CD4-positive, alpha-beta T cell treated with Interleukin-6 for 4 hours (primary cell): Measurements from ENCODE around the gene MYO5B.
A peak's percentile ranks its signal among the peaks of the same experiment; 100 is the strongest.

Source experiments
- DNase-seq: peaks from one replicate; pipeline ENCODE4 v3.0.0-alpha.2; 2020; ENCODE audit warnings: mixed read lengths

Gene MYO5B

DNA sequence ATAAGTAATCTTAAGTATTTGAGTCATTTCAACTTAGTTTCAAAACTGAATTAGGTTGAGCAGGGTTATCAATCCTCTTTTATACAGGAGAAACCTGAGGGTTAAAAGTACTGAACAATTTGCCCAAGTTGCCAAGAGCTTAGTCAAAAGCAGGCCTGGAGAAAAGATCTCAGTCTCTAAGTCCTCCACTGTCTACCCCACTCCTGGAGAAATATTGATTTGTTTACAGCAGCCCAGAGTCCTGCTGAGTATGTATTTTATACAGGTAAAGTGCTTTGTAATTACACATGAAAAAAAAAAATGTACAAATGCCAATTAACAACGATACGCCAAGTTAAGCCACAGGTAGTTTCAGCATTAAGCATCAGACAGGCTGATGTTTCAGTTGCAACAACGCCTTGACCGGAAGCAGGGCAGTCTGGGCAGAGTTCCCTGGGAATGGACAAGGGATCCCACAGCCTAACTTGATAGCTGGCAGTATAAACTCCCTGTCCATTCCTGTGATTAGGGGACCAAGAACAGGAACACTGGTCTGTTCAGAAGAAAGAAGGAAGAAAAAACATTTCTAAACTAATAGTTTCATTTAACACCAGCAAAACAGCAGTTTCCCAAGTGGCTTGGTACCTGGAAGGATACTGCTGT lies 132.9 kb downstream of the MYO5B start:
- DNase-seq: no peak

DNA sequence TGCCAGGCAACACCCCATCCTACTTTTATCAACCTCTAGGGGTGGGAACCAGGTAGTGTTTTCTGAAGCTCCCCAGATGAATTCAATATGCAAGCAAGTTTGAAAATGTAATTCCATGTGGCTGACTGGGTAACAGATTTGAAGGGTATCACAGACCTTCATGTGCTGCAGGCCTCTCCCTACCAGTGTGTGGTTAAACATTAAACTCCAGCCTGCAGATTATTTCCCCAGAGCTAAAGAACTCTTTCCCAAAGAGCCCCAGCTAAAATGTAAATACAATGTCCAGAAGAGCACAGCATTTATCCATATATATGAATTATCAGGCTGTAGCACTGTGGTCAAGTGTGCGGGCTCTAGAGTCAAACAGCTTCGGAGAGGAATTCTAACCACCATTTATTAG lies 134.1 kb downstream of the MYO5B start:
- DNase-seq: no peak

DNA sequence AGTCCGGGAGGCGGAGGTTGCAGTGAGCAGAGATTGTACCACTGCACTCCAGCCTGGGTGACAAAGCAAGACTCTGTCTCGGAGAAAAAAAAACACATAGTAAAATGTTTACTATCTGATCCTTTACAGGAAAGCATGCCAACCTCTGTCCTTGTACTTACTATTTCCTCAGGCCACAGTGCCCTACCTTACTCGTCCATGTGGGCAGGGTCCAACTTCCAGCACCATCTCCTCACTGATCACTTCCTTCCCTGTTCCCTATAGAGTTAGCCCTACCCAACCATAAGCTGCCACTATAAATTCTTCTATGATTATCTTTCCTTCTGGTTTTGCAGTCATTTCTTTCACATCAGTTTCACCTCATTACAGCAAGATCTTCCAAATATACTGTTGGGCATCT lies 136.2 kb downstream of the MYO5B start:
- no peak for DNase-seq

DNA sequence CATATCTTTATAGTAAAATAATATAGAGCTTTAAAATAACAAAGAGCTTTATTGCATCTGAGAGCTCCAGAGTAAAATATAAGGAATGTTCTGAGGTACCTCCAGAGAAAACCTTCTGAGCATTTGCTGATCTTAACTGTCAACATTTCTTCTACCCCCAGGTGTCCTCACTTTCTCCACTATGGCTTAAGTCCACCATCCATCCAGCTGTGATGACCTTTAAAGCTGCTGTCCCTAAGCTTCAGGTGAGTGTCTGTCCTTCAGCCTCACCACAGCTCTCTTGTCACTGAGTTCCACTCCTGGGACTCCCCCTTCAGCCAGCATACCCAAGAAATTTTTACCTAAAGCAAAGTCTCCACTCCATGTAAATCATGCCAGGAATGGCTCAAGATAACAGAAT lies 137.9 kb downstream of the MYO5B start:
- no peak for DNase-seq

DNA sequence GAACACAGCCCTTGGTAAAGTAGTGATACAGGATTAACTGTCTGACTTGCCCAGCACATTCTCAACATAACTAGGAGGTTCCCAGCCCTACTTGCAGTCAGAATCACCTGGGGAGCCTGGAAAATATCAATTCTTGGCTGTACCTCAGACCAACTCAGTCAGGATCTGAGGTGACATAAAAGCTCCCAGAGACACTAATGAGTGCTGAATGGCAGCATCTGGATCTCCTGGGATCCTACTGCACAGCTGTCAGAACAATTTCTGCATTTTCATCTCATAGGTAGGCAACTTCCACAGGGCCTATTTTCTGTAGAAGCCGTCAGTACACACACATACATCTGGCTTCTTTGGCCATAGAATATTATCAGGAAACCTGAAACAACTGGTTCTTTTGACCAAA lies 138.8 kb downstream of the MYO5B start:
- DNase-seq: no peak

DNA sequence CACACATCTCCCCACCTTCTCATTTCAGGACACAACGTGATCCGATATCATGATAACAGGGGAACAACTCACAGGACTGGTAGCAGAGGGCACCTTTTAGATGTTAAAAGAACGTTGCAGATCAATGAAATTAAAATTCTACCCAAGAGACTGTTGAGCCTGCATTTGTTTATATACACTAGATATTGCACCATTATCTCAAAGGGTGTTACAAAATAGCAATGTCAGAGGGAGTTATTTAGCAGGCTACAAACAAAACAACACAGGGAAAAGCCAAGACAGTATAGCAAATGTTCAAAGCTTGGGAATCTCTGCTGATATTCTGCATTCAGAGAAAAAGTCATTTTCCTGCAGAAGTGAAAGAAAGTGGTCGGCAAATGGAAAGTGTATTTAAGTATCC lies 139.5 kb downstream of the MYO5B start:
- no peak for DNase-seq

DNA sequence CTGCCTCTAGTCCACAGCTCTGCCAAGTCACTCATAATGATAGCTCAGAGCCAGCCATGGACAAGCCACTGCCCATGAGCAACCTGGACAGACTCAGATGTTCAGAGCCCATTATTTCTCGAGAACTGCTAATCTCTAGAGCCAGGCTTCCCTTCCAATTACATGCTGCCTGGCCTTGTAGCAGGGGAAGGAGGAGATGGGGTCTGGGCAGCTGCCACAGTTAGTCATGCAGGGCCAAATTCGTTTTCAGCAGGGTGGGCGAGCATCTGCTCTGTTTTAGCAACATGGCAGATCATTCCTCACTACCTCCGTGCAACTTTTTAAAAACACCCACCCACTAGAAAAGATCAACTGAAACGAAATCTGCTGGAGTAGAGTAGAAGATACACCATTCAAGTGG lies 141.8 kb downstream of the MYO5B start:
- no peak for DNase-seq

DNA sequence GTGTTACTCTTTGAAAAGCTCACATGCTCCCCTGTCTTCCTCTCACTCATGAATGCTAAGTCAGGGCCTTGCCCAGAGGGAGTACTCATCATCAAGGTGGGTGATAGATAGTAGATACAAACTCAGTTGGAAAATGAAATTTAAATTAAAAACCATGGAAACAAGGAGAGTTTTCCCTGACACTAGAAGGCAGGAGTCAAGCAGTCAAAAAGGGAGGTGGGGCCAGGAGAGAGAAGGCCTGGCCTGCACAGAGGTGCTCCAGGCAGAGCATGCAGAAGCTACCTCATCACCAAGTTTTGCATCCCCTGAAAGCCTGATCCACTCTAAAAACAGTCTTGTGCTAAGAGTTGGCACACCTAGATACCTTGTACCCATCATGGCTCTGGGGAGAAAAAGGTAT lies 143.7 kb downstream of the MYO5B start:
- no peak for DNase-seq

DNA sequence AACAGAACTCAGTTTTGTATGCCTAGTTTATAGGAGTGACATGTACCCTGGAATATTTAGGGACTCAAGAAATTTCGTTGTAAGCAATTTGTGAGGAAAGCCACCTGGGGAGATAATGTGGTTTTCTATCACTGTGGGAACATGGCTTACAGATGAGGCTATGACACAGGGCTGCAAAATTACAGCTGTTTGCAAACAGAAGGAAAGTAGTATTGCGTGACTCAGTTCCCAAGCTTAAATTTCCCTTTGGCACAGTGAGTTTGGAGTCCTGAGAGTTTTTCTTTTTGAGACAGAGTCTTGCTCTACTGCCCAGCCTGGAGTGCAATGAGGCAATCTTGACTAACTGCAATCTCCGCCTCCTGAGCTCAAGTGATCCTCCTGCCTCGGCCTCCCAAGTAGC lies 149.8 kb downstream of the MYO5B start:
- no peak for DNase-seq

DNA sequence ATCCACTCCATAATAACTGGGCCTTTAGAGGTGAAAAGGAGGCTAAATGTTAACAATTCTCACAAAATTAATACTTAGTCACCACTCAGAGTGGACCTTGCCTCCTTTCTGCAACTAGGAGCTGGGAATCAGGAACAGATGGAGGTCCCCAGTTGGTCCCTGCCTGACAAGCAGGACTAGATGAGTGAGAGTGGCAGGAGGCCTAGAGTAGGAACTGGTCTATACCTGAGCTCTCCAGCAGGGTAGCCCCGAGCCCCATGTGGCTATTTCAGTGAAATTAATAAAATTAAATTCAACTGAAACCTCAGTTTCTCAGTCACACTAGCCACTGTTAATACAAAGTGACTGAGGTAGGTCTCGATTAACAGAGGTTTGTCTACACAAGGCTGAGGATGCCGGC lies 150.5 kb downstream of the MYO5B start:
- DNase-seq: no peak

DNA sequence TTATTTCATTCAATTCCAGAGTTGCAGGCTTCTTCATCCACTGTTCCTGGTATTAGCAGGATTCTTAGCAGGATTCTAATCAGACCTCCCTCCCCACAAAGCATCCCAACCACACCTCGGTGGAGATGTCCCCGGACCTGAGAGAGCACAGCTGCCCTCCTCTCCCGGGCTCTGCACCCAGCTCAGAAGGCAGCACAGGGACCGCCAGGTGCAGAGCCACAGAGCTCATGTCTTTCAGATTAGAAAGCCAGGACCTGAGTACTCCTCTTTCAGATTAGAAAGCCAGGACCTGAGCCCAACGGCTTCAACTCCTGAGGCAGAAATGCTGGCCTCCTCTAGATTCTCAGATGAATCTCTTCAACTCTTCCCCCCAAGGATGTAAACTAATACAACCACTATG lies 152.3 kb downstream of the MYO5B start:
- no peak for DNase-seq

DNA sequence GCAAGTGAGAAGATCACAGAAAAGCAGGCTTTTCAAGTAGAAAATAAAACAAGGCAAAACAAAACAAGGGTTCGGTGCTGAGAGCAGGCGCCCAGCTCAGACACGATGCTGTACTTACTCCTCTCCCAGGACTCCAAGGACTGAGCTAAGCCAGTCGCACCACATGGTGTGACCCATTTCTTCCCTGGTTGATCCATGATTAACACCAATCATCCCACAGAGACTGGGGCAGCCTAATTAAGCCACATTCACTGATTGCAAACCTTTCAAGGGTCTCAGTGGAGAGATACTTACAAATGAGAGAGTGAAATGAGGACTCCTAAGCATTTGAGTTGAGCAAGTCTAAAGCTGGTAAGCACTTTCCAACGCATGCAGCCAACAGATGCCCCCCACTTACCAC lies 155.2 kb downstream of the MYO5B start:
- DNase-seq: no peak

DNA sequence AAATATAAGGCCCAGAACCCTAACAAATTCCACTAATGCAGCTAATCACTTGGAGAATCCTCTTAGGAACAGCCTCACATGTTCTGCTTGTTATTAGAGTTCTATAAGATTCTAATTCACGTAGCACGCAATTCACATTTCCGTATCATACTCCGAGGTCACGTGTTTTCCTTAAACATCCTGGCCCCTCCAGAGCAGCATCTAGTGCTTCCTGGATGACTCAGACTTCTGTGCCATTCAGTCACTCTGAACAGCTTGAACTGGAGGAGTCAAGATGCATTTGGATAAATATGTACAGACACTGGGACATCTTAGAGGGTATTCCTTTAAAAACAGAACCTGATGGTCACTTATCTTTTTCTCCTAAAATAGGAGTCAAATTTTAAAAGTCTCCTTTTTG lies 156.5 kb downstream of the MYO5B start:
- DNase-seq: peak; percentile 2

DNA sequence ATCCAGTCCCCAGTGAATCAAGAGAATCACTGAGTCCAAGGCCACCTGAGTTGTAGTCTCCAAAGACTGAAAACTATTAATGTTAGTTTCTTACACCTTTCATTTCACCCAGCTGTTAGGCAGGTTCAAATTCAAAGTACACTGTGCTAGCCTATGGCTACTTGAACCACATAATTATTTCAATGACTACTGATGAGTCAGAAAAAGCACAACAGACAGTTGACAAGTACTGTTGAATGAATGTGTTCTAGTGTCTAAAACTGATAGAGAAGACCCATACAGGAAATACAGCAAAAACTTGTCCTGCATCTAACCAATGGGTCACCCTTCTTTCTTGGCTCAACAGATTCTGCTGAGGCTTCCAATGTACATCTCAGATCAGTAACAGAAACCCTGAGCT lies 160.9 kb downstream of the MYO5B start:
- no peak for DNase-seq

DNA sequence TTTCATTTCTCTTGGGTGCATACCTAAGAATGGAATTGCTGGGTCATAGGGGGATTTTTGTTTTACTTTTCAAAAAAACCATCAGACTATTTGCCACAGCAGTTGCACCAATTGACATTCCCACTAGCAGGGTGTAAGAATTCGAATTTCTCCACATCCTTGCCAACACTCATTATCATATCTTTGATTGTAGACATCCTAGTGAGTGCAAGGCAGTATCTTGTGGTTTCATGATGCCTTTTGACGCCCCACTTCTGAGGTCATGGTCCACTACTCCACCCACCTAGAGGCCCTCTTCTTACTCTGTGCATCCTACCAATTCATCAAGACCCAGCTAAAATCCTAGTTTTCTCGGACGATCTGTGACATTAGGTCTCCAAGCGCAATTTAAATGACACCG lies 161.9 kb downstream of the MYO5B start:
- no peak for DNase-seq

DNA sequence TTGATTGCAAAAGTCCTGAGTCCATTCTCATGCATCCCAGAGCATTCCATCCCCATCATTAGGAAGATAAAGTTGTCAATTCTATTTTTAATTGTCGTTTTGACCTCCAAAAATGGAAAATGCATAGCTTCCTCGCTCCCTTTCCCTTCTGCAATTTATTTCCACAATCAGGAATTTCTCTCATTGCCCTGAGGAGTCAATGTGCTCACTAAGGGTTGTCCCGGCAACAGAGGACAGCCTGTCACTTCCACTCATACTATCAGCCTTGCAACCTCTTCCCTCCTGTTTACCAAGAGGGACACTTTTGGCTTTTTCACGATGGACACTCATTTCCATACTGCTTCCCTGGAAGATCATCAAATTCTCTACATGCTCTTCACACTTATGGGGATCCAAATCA lies 164.8 kb downstream of the MYO5B start:
- no peak for DNase-seq

DNA sequence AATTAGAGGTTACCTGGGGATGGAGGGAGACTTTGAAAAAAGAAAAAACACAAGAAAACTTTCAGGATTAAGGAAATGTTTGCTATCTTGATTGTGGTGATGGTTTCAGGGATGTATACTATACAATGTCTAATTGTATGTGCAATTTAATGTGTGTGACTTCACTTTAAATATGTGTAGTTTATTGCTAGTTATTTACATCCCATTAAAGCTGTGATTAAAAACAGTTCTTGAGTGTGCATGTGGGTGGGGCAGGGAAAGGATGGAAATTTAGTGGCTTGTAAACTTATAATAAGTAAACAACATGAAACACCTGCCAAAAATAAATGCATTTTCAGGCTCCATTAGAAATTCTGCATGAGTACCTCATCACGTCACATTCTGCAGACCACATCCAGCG lies 167.0 kb downstream of the MYO5B start:
- no peak for DNase-seq

DNA sequence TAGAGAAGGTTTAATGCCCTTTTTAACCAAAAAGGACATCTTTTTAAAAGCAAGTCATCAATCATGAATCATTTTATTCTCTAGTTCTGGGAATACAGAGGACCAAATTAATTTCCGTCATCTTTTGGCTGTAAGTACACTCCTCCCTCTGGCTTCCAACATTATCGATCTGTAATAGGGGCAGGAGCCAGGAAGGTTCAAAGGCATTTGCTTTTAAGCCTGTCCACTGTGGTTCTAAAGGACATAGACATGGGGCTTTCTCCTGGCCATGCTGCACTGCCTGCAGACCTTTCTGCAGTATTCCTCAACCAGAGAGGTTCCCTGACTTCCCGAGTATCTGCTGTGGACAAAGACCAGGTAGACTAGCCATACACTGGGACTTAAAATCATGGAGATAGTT lies 170.5 kb downstream of the MYO5B start:
- DNase-seq: no peak

DNA sequence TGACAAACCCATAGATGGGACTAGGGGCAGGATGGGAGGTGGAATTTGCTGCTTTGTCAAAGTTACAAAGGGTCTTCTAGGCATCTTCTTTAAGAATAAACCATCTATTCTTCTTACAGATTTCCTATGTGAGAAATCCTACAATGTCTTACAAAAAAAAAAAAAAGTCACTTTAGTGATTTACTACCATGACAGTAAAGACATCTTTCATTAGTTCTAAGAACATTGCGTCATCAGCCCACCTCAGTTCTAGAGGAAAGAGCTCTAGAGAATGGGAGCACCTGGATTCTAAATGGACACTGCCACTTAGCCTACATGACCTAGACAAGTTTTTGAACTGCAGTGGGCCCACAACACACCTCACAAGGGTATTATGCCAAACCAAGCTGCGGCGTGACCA lies 172.0 kb downstream of the MYO5B start:
- no peak for DNase-seq

DNA sequence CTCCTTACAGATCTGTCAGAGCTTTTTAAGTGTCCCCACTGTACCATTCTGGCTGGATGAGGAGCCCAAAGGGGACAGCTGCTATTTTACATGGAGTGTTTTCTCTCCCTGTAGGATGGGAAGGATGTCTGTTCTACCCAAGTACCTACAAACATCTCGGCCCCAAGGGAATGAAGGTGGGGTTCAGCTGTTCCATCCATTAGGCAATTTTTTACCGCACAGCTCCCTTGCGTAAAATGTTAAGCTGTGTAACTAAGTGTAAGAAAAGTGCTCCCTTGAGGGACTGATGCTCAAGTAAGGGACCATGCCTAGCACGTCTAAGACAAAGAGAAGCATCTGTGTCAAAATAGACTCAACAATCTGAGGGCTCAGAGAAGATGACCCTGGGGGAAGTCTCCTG lies 180.3 kb downstream of the MYO5B start:
- DNase-seq: no peak

DNA sequence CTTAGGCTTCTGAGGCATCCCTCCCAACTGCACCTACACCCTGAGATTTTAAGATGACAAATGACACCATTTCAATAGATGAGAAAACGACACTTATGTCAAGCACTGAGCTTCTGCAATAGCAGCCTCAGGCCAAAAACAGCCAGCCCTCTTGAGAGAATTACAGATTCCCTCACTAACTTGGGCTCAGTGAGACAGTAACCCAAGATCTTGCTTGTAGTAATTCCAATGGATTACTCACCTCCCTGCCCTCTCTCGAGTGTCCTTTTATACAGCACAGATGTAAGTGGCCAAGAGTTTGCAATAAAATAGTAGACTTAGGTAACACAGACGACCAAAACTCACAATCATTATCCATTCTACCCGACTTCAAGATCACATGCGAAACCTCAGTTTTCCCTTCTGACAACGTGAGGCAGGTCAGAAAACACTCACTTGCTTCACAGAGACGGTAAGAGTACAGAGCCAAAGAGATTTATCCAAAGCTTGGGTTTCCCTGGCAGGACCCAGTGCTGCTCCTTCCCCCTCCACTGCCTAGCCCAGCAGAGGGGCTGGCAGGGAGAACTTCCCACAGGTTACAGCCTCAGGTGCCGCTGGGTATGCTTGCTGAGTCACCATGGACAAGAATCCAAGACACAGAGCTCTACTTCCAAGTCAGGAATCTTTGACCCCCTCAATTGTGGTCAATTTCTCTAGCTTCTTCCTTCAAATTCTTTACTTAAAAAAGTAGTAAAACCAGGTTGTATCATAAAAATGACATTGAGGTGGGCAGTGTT lies 181.4 kb downstream of the MYO5B start:
- no peak for DNase-seq

DNA sequence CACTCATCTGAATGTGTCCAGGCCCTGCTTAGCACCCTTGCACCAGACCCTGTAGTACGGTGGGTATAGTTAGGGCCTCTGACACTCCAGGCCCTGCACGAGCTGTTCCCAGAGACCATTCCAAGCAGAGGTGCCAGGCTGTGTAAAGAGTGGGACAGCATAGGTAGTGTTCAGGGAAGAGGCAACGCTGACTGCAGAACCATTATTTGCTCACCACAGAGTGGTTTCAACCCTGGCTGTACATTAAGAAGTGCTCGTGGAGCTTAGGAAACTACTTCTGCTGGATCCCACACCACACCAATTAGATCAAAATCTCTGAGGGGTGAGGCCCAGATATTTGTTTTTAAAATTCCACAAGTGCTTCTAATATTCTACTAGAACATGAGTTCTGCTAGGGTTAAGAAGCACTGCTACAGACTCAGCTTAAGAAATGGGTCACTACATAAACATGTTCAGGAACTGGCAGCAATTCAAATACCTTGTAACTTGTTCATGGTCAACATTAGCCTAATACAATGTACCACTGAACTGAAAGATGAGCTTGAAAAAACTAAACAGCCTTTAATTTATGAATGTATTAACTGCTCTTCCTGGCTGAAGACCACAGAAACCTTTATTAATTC lies 183.0 kb downstream of the MYO5B start:
- no peak for DNase-seq

DNA sequence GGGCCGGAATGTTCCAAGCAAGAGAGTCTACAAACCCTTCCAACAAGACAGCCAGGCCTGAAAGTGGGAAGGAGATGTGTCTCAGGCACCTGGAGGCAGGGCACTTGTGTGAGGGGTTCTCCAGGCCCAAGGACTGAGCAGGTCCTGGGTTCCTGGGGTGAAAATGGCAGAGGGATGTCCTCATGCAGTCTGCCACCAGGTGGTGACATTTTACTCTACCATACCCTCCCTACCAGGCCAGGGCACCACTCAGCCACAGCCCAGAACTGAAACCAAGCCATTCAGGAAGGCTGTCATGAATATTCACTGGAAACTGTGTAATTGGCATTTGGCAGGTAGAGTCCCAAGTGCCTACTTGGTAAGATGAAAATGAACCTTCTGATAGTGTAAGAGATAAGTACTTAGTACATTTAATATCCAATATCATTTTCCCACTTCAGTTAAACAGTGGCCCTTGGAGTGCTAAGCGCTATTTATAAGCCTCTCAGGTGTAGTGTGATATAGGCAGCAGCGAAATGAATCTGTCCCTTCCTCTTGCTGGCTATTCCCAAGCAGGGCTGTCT lies 185.1 kb downstream of the MYO5B start:
- peak; percentile 34 for DNase-seq

DNA sequence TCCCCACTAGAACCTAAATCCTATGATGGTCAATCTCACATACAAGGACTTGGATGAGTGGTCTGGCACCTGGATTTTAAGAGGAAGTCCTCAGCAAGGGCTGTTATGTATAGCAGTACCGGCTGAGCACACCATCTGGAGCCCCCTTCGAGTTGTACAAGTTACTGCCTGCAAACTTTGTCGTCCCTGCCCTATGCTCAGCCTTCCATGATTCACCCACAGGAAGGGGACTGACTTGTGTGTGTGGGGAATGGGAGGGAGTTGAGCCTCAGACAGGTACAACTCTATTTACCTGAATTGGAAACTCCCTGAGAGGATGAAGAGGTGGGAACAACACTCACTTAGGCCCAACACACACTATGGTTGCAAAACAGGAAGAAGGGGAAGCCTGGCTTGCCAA lies 186.6 kb downstream of the MYO5B start:
- DNase-seq: no peak
